GM10266 (cell line): Measurements from ENCODE around the gene XDH.

Experiments used
- DNase-seq: peaks from one replicate; pipeline ENCODE4 v3.0.0; 2012; ENCODE audit errors: extremely low spot score
- TF ChIP-seq, protein P1 (sequence below): IDR thresholded peaks from 2 replicates; pipeline ENCODE4 v1.5.1; 2012; ENCODE audit warnings: mild to moderate bottlenecking, low read depth; ENCODE audit not compliant: control insufficient read depth, insufficient read depth; ENCODE audit errors: missing control alignments

Gene XDH

GRCh38 chr2:31327505-31327904 is 87.0 kb downstream of the XDH start:
- TF ChIP-seq, protein P1, sequence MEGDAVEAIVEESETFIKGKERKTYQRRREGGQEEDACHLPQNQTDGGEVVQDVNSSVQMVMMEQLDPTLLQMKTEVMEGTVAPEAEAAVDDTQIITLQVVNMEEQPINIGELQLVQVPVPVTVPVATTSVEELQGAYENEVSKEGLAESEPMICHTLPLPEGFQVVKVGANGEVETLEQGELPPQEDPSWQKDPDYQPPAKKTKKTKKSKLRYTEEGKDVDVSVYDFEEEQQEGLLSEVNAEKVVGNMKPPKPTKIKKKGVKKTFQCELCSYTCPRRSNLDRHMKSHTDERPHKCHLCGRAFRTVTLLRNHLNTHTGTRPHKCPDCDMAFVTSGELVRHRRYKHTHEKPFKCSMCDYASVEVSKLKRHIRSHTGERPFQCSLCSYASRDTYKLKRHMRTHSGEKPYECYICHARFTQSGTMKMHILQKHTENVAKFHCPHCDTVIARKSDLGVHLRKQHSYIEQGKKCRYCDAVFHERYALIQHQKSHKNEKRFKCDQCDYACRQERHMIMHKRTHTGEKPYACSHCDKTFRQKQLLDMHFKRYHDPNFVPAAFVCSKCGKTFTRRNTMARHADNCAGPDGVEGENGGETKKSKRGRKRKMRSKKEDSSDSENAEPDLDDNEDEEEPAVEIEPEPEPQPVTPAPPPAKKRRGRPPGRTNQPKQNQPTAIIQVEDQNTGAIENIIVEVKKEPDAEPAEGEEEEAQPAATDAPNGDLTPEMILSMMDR, result no peak

DNA sequence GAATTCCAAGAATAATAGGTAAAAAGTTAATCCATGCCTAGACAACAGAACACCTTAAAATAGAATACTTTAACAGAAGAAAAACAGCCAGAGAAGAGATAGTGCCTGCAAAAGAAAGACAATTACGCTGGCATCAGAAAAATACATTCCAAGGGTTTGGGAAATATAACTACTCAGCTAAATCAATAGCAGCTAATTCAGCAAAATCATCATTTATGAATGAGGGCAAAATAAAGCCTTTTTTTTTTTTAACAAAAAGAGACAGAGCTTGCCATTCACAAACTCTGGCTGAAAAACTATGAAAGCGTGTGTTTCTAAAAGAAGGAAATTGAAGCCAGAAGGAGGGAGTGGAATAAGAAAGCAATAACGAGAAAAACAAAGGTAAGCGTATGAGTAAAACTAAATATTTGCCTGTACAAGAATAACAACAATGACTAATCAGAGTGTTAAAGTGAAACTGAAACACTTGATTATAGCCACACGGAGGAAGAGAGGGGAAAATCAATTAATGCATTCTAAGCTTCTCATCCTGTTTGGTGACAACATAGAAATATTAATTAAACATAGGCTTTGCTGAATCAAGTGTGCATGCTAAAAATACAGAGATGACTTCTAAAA is 90.4 kb downstream of the XDH start:
- TF ChIP-seq, protein P1, result no peak

More at GRCh38 chr2:31327505-31327904, 87.0 kb downstream of the XDH start:
- DNase-seq, result no peak

GRCh38 chr2:31322371-31322770 is 92.2 kb downstream of the XDH start:
- DNase-seq, result no peak
- TF ChIP-seq, protein P1, result no peak

More for the DNA sequence above, 90.4 kb downstream of the XDH start:
- peak; percentile 66 for DNase-seq

- no peak for DNase-seq
- TF ChIP-seq, protein P1, result no peak
Observed at GRCh38 chr2:31319406-31320175, 95.0 kb downstream of the XDH start.

DNA sequence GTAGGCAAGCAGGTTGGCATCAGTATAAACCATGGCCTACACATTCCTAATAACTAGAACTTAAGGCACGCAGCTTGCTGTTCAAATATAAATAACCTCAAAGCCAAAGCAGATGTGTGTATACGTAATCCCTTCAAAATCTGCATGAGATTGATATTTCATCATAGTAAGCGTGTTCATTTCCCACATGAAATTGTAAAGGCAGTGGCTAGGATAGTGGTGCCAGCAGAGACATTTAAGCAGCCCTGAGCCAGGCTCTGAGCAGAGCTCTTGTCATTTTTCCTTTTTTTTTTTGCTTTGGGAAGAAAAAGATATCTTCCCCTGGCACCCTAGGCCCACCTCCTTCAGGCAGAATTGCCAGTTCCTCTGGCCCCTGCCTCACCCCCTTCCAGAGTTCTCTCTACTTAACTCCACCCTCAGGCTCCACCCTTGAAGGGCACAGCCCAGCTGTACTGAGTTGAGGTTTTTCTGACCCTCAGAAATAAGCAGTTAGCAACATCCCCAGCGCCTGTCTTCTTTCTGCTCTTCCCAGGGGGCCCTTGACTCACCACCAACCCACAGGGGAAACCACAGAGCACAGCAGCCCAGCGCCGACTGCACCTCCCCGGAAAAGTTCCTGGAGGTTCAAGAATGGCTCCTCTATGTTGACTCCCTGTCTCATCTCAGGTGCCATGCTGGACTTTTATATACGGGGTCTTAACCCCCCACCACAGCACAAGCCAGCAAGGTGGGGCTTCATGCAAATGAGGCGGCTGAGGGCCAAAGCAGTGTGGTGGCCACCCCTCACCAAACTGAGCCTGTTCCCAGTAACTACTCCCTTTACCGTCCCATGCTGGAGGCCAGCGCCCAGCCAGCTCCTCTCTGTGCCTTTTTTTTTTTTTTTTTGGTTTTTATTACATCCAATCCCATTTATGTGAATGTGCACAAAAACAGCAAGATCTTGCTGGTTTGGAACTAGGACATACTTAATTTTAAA is 95.9 kb downstream of the XDH start:
- TF ChIP-seq, protein P1, result no peak
- no peak for DNase-seq

DNA sequence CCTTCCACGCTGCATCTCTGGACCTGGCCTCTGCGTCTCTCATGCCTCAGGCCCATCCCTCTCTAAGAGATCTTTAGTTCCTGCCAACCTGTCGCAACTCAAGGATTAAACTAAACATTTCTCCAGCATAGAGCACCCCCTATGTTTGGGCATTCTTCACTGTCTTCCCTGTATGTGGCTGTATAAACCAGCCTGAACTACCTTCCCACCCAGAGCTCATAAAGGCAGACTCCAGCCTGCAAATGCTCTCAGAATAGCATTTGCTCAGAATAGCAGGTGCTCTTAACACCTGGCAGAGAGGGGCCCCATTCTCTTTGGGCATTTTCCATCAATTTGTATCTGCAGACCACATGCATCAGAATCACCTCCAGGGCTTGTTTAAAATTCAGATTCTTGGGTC is 97.1 kb downstream of the XDH start:
- no peak for DNase-seq
- TF ChIP-seq, protein P1, result no peak

- DNase-seq, result no peak
- TF ChIP-seq, protein P1, result no peak
Observed at GRCh38 chr2:31314761-31315160, 99.8 kb downstream of the XDH start.
